HepG2 (cell line): ENCODE measurements around the gene FN1. TPM values are rescaled to one million over a fixed set of nuclear protein-coding genes. Genes with fewer than 3 reads are reported as not detected.

Source experiments
- AGO2 ChIP-seq: fragments of 200-400 bp; formaldehyde crosslinking; optimal IDR thresholded peaks from 2 replicates; pipeline ENCODE3; 2017; ENCODE audit warnings: mild to moderate bottlenecking, low read depth, low read length, moderate library complexity
- ARHGAP35 ChIP-seq: sonication (generic); formaldehyde crosslinking; IDR thresholded peaks from 2 replicates; pipeline ENCODE4 v1.9.0; 2022; ENCODE audit warnings: mild to moderate bottlenecking, inconsistent platforms, moderate library complexity, missing genetic modification reagents, borderline replicate concordance
- CCDC6 ChIP-seq: sonication (generic); formaldehyde crosslinking; IDR thresholded peaks from 2 replicates; pipeline ENCODE4 v1.8.1; 2022; ENCODE audit warnings: mild to moderate bottlenecking, missing genetic modification reagents, moderate library complexity
- FLYWCH1 ChIP-seq: sonication (generic); formaldehyde crosslinking; IDR thresholded peaks from 2 replicates; pipeline ENCODE4 v1.8.1; 2023; ENCODE audit warnings: mild to moderate bottlenecking, missing genetic modification reagents
- MIXL1 ChIP-seq: IDR thresholded peaks from 2 replicates; pipeline ENCODE4 v1.6.1; 2016
- NONO ChIP-seq, 2 experiments: fragments of 450-650 bp in 1 of 2; sonication (generic) in 1 of 2; formaldehyde crosslinking in 1 of 2; IDR thresholded peaks in 1 of 2; conservative IDR thresholded peaks in 1 of 2; 2 replicates each; pipeline versions ENCODE4 v1.6.1 to v1.8.0; 2017 to 2022; ENCODE audit warnings: mild to moderate bottlenecking in 1 of 2, missing genetic modification reagents in 1 of 2, moderate library complexity in 1 of 2
- POLR2G ChIP-seq: fragments of 200-400 bp; formaldehyde crosslinking; IDR thresholded peaks from 2 replicates; pipeline ENCODE4 v1.6.1; 2018; ENCODE audit warnings: mild to moderate bottlenecking, low read depth, low read length, moderate library complexity
- TOPORS ChIP-seq: sonication (generic); formaldehyde crosslinking; IDR thresholded peaks from 2 replicates; pipeline ENCODE4 v1.8.0; 2023; ENCODE audit warnings: mild to moderate bottlenecking, missing genetic modification reagents
- U2AF1 ChIP-seq: fragments of 200-400 bp; formaldehyde crosslinking; optimal IDR thresholded peaks from 2 replicates; pipeline ENCODE3; 2017; ENCODE audit warnings: mild to moderate bottlenecking, low read depth, low read length
- ZNF562 ChIP-seq: sonication (generic); formaldehyde crosslinking; IDR thresholded peaks from 2 replicates; pipeline ENCODE4 v1.8.0; 2022; ENCODE audit warnings: missing genetic modification reagents, borderline replicate concordance
- ZNF605 ChIP-seq: sonication (generic); formaldehyde crosslinking; IDR thresholded peaks from 2 replicates; pipeline ENCODE4 v1.8.0; 2022; ENCODE audit warnings: mild to moderate bottlenecking, missing genetic modification reagents
- ZNF768 ChIP-seq: sonication (generic); formaldehyde crosslinking; IDR thresholded peaks from 2 replicates; pipeline ENCODE4 v1.4.0; 2020; ENCODE audit warnings: missing genetic modification reagents
- polyA plus RNA-seq, 8 experiments: library from polyadenylated mRNA; depleted of rRNA in 3 of 8; stranded (reverse) in 7 of 8; unstranded in 1 of 8; fragments of >200 nt; fragmentation: Illumina TruSeq in 4 of 8; extraction: Trizol in 4 of 8; gene quantifications; 2 replicates each; pipeline versions ENCODE4 v1.2.1 to v1.2.3, GENCODE V29; 2011 to 2016; ENCODE audit warnings: low read depth in 4 of 8, missing spikeins in 1 of 8, mixed read lengths in 1 of 8; ENCODE audit not compliant: insufficient read depth in 1 of 8
- total RNA-seq, 5 experiments: library from RNA; depleted of rRNA; stranded (reverse); fragments of >200 nt; fragmentation: Illumina TruSeq; extraction: Trizol; gene quantifications; 2 replicates each; pipeline ENCODE4 v1.2.3, GENCODE V29; 2016; ENCODE audit warnings: low read depth in 1 of 5
- TF ChIP-seq, protein P1 (sequence below): sonication (generic); formaldehyde crosslinking; IDR thresholded peaks from 2 replicates; pipeline ENCODE4 v1.5.1; 2020; ENCODE audit warnings: mild to moderate bottlenecking, missing genetic modification reagents, moderate library complexity
- TF ChIP-seq, protein P2 (sequence below): fragments of 450-650 bp; IDR thresholded peaks from 2 replicates; pipeline ENCODE4 v1.6.1; 2017
- TF ChIP-seq, protein P3 (sequence below): sonication (generic); formaldehyde crosslinking; IDR thresholded peaks from 2 replicates; pipeline ENCODE4 v1.5.0; 2020; ENCODE audit warnings: mild to moderate bottlenecking, missing genetic modification reagents

FN1 gene
- total and polyA plus RNA-seq, 2 of the 13 experiments (the other 11 are each of a cell fraction or from before 2014, with no cell fraction given) = 1,847 to 6,471 TPM

DNA sequence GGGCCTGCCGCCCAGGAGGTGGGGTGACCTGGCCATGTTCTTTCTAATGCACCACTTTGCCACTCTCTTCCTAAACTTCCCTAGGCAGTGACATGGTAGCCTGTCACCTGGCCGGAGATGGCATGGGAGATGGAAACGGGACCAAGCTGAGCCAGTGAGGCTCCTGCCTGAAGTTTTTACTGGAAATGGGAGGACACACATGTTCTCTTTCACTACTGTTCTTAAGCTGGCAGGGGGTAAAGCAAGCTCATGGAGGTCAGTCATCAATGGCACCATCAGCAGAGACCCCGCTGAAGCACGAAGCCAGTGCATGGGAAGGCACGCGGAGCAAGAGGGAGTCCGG lies 73.3 kb downstream of the FN1 start (continued):
- TF ChIP-seq ZNF605 (0 out of 2 replicates have a peak, but pooled peaks have one; percentile 33), CCDC6 (CRISPR knock-in tag) (peak; percentile 45; the same call in 1 of the 2 replicates), POLR2G (0 out of 2 replicates have a peak, but pooled peaks have one; percentile 42), NONO (IDR thresholded peaks at IDR 0.05) (no peak), NONO (CRISPR knock-in tag; conservative IDR thresholded peaks at IDR 0.05) (0 out of 2 replicates have a peak, but pooled peaks have one; percentile 20), ARHGAP35 (CRISPR knock-in tag) (no peak), MIXL1 (no peak), ZNF562 (CRISPR knock-in tag) (no peak), FLYWCH1 (CRISPR knock-in tag) (no peak), U2AF1 (peak; percentile 64), AGO2 (peak; percentile 92), ZNF768 (CRISPR knock-in tag) (0 out of 2 replicates have a peak, but pooled peaks have one; percentile 16), TOPORS (CRISPR knock-in tag) (0 out of 2 replicates have a peak, but pooled peaks have one; percentile 55)
- TF ChIP-seq, protein P1, sequence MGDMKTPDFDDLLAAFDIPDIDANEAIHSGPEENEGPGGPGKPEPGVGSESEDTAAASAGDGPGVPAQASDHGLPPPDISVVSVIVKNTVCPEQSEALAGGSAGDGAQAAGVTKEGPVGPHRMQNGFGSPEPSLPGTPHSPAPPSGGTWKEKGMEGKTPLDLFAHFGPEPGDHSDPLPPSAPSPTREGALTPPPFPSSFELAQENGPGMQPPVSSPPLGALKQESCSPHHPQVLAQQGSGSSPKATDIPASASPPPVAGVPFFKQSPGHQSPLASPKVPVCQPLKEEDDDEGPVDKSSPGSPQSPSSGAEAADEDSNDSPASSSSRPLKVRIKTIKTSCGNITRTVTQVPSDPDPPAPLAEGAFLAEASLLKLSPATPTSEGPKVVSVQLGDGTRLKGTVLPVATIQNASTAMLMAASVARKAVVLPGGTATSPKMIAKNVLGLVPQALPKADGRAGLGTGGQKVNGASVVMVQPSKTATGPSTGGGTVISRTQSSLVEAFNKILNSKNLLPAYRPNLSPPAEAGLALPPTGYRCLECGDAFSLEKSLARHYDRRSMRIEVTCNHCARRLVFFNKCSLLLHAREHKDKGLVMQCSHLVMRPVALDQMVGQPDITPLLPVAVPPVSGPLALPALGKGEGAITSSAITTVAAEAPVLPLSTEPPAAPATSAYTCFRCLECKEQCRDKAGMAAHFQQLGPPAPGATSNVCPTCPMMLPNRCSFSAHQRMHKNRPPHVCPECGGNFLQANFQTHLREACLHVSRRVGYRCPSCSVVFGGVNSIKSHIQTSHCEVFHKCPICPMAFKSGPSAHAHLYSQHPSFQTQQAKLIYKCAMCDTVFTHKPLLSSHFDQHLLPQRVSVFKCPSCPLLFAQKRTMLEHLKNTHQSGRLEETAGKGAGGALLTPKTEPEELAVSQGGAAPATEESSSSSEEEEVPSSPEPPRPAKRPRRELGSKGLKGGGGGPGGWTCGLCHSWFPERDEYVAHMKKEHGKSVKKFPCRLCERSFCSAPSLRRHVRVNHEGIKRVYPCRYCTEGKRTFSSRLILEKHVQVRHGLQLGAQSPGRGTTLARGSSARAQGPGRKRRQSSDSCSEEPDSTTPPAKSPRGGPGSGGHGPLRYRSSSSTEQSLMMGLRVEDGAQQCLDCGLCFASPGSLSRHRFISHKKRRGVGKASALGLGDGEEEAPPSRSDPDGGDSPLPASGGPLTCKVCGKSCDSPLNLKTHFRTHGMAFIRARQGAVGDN (CRISPR knock-in tag) = peak; percentile 48
- TF ChIP-seq, protein P2, sequence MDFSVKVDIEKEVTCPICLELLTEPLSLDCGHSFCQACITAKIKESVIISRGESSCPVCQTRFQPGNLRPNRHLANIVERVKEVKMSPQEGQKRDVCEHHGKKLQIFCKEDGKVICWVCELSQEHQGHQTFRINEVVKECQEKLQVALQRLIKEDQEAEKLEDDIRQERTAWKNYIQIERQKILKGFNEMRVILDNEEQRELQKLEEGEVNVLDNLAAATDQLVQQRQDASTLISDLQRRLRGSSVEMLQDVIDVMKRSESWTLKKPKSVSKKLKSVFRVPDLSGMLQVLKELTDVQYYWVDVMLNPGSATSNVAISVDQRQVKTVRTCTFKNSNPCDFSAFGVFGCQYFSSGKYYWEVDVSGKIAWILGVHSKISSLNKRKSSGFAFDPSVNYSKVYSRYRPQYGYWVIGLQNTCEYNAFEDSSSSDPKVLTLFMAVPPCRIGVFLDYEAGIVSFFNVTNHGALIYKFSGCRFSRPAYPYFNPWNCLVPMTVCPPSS = no peak
- TF ChIP-seq, protein P3, sequence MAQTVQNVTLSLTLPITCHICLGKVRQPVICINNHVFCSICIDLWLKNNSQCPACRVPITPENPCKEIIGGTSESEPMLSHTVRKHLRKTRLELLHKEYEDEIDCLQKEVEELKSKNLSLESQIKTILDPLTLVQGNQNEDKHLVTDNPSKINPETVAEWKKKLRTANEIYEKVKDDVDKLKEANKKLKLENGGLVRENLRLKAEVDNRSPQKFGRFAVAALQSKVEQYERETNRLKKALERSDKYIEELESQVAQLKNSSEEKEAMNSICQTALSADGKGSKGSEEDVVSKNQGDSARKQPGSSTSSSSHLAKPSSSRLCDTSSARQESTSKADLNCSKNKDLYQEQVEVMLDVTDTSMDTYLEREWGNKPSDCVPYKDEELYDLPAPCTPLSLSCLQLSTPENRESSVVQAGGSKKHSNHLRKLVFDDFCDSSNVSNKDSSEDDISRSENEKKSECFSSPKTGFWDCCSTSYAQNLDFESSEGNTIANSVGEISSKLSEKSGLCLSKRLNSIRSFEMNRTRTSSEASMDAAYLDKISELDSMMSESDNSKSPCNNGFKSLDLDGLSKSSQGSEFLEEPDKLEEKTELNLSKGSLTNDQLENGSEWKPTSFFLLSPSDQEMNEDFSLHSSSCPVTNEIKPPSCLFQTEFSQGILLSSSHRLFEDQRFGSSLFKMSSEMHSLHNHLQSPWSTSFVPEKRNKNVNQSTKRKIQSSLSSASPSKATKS (CRISPR knock-in tag) = no peak
